ENCODE results near the gene ZNF280B. TPM values are rescaled to one million over a fixed set of nuclear protein-coding genes. Genes with fewer than 3 reads are reported as not detected.

Gene ZNF280B
- total and polyA plus RNA-seq, 2 of the 13 experiments (the other 11 are each of a cell fraction or from before 2014, with no cell fraction given): 3.7 to 3.9 TPM

GRCh38 chr22:22533863-22534262 is 25.3 kb upstream of the ZNF280B start (continued):
- TF ChIP-seq PRDM15 (CRISPR knock-in tag; IDR thresholded peaks at IDR 0.05): no peak
- no peak for TF ChIP-seq RARA (CRISPR knock-in tag; IDR thresholded peaks at IDR 0.05)
- no peak for TF ChIP-seq ZNF224 (CRISPR knock-in tag; IDR thresholded peaks at IDR 0.05)

- ATAC-seq (no peak), DNase-seq (ENCODE audit: low spot score) (no peak), FAIRE-seq (no peak)
- Histone ChIP-seq H3K36me3 (replicated peaks in 1 of 2; ENCODE audit: control insufficient read depth in 1 of 2, insufficient read depth in 2 of 2, low read length in 2 of 2) (no peaks in the 10 kb centered on the region), H3K27ac (ENCODE audit: extremely low read length, insufficient read depth, low read length) (no peak overlapping the region), H3K4me1 (ENCODE audit: insufficient read depth, low read length) (no peaks in the 10 kb centered on the region), H2AFZ (ENCODE audit: low read length) (no peak overlapping the region), H3K79me2 (ENCODE audit: insufficient read depth, low read length) (no peaks in the 10 kb centered on the region), H3K4me3 (replicated peaks in 1 of 3; ENCODE audit: insufficient read depth in 1 of 3, low read depth in 2 of 3, low read length in 3 of 3) (no peak overlapping the region), H3K4me2 (ENCODE audit: low read depth, low read length) (no peak overlapping the region), H3K27me3 (ENCODE audit: control insufficient read depth in 1 of 2, insufficient read depth in 2 of 2, low read length in 2 of 2) (0 out of 5 replicates have a peak, but pooled peaks cover 0 to 3% of the 10 kb centered on the region in 2 experiments), H3K9me3 (ENCODE audit: low read length) (no peaks in the 10 kb centered on the region), H3K9ac (ENCODE audit: insufficient read depth, low read depth, low read length) (no peak overlapping the region), H4K20me1 (ENCODE audit: insufficient read depth, low read length) (no peaks in the 10 kb centered on the region)
- intact Hi-C loops (cut with micrococcal nuclease; ENCODE audit: unreplicated experiment): no loop called here
- in situ Hi-C loops (cut with HindIII; ENCODE audit: extremely low pct_ligation_motif_present, low pct_unique_long_range_greater_than_20kb): no loop called here
- no TSS peak for BruUV-seq (replicated peaks)
- ChIA-PET POLR2A (no interaction called here), CTCF (ENCODE audit: low intra/inter-chr PET ratio, low total read pairs) (no interaction called here)
- WGBS (ENCODE audit: low lambda C conversion rate): 17% methylated on average over 1 of the region's 1 CpG
- TF ChIP-seq ZBTB25 (CRISPR knock-in tag; IDR thresholded peaks at IDR 0.05): no peak
- no peak for TF ChIP-seq ZNF407 (CRISPR knock-in tag; IDR thresholded peaks at IDR 0.05; ENCODE audit: not compliant biosample characterization)
- no peak for TF ChIP-seq ZNF331 (CRISPR knock-in tag; IDR thresholded peaks at IDR 0.05)
- no peak for TF ChIP-seq NFE2L1 (CRISPR knock-in tag; IDR thresholded peaks at IDR 0.05; ENCODE audit: borderline replicate concordance)
- no peak for TF ChIP-seq SMARCC2 (IDR thresholded peaks at IDR 0.05)
These were observed 24.9 kb upstream of the ZNF280B start for GRCh38 chr22:22533417-22533816.

Measured in HepG2 (cell line).